Retinal pigment epithelial cell (primary cell): Measurements from ENCODE around the gene MANF.

Experiments
- DNase-seq: peaks from one replicate; pipeline ENCODE4 v3.0.0-alpha.2; 2010; ENCODE audit warnings: low read depth
- H3K4me3 ChIP-seq: 2 replicates; pipeline ENCODE4 v1.5.1; 2011; ENCODE audit warnings: mild to moderate bottlenecking, low read length, control low read depth, moderate library complexity
- CTCF ChIP-seq: conservative IDR thresholded peaks from 2 replicates; pipeline ENCODE4 v1.5.1; 2011; ENCODE audit warnings: low read depth, low read length, control low read depth, inconsistent platforms

The MANF gene

GRCh38 chr3:51371943-51372557, 13.0 kb upstream of the MANF start:
- peak; percentile 48 for DNase-seq
- peak; percentile 83 for TF ChIP-seq CTCF
- no peak overlapping the region for H3K4me3 ChIP-seq

DNA sequence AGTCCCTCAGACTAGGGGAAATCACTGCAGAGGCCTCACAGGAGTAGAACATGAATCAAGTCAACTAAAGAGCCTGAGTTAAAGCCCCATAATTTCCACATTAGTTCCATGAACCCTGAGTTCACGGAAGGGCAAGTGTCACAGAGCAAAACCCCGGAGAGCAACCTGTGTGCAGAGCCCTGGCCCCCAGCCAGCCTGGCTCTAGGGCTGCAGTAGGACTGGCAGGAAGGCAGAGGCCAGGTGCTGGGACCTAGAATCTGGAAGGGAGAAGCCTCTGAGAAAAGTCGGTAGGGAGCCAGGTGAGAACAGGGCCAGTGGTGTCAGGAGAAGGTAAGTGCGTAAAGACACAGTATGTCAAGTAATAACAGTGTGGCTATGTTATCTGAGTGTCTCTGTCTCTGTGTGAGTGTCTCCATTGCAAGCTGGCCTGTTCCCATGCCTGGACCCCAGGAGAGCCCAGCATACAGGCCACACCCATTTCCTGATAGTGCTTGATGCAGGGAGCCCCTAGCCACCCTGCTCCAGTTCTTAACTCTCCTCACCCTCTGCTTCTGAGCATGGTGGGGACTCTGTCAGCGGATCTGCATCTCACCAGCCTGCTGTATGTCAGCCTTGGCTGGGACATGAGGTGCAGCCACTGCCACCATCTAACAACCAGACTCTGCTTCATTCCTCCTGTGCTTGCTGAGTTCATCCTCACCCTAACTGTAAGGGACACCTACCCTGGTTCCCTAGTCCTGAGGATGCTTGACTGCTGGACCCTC, 11.3 kb upstream of the MANF start:
- no peak overlapping the region for H3K4me3 ChIP-seq
- TF ChIP-seq CTCF: no peak
- DNase-seq: no peak

GRCh38 chr3:51374456-51374855, 10.6 kb upstream of the MANF start:
- TF ChIP-seq CTCF: no peak

DNA sequence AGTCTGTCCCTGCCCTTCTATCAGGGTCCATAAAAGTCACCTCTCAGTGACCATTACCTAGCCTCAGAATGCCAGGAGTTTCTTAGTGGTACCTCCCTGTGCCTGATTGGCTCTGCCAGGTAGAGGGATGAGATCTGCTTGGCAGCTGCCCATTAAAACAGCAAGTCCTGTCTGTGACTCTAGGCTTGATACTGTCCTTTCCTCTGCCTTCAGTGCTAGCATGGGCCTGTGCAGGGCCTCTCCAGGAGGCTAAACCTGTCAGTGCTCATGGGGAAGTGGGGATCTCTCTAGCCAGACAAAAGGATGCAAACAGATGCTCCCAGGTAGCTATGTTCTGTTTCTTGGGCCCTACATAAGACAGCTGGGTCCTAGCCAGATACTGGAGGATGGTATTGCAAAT, 10.0 kb upstream of the MANF start:
- H3K4me3 ChIP-seq: no peak overlapping the region
- no peak for TF ChIP-seq CTCF
- no peak for DNase-seq

More at GRCh38 chr3:51374456-51374855, 10.6 kb upstream of the MANF start:
- H3K4me3 ChIP-seq: no peak overlapping the region
- DNase-seq: no peak

DNA sequence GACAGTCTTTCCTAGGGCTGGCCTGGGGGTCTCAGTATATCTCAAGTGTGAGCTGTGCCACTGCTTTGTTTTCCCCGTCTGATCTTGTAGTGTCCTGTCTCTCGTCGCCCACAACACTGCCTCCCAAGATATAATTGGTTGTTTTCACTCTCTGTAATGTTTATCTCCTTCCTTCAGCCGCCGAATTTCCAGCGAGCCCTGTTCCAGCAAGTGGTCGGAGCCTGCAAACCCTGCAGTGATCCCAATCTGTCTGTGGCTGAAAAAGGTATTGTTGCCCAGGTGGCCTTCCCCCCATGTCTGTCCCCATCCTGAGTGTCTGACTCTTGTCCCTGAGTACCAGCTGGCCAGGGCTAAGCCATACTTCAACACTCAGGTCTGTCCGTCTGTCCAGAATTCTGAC, 9.5 kb upstream of the MANF start:
- H3K4me3 ChIP-seq: no peak overlapping the region
- DNase-seq: no peak
- TF ChIP-seq CTCF: no peak

DNA sequence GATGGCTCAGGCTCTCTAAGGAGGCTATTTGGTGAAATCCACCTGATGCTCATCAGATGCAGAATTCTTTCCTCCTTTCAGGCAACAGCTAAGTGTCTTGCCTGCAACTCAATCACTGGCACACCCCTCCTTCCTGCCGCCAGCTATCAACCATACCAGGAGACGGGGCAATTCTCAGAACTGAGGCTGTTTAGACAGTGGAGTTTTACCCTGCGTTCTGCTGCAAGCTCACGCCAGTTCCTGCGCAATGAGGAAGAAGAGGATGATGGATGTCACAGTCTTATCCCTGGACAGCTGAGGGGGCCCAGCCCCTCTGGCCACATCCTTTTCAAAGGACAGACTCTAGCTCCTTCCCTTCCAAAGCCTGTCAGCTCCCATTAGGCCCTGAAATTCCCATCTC, 7.0 kb upstream of the MANF start:
- TF ChIP-seq CTCF: no peak
- no peak overlapping the region for H3K4me3 ChIP-seq
- no peak for DNase-seq

DNA sequence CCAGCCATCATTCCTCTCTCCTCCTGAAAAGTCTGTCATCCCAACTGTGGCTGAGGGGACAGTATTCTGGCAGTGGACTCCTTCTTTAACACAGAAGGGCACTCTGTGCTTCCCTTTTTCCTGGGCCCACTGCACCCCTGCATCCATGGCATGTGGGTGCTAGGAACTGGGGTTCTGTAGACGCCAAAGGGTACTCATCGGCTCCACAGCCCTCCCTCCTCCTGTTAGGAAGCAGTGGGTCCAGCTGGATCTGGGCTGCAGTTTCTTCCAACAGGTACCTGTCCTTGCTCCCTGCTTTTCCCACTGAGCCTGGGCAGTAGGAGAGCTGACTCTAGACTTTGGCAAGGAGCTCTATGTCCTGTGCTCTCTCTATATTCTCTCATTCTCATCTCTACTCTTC, 6.4 kb upstream of the MANF start:
- no peak overlapping the region for H3K4me3 ChIP-seq
- TF ChIP-seq CTCF: no peak
- no peak for DNase-seq
